OCI-M1 (cell line): Measurements from ENCODE around the gene KNOP1.
"Not testable (repeated sequence)": the region's sequence is repeated elsewhere in the genome, so short reads cannot be mapped to it uniquely, and the experiment has no call there.

ENCODE experiments used
- DNase-seq: peaks from one replicate; lab custom pipeline; 2025; lab: John Stamatoyannopoulos, UW

KNOP1 gene

GRCh38 chr16:19683453-19684236 is 34.4 kb downstream of the KNOP1 start:
- DNase-seq, result no peak

- DNase-seq, result no peak
These were observed 36.4 kb downstream of the KNOP1 start for GRCh38 chr16:19681637-19682036.

- DNase-seq, result no peak
These were observed 37.1 kb downstream of the KNOP1 start for GRCh38 chr16:19680881-19681340.

- DNase-seq, result not testable (repeated sequence)
These were observed 38.7 kb downstream of the KNOP1 start for GRCh38 chr16:19679281-19679680.

GRCh38 chr16:19678804-19679203 is 39.2 kb downstream of the KNOP1 start:
- no peak for DNase-seq

GRCh38 chr16:19677402-19677801 is 40.6 kb downstream of the KNOP1 start:
- DNase-seq, result no peak

- no peak for DNase-seq
These were observed 43.5 kb downstream of the KNOP1 start for GRCh38 chr16:19674485-19674884.

- no peak for DNase-seq
These were observed 45.6 kb downstream of the KNOP1 start for GRCh38 chr16:19672378-19672777.

GRCh38 chr16:19666477-19666876 is 51.5 kb downstream of the KNOP1 start:
- no peak for DNase-seq

GRCh38 chr16:19665313-19665712 is 52.7 kb downstream of the KNOP1 start:
- DNase-seq, result not testable (repeated sequence)

GRCh38 chr16:19664166-19664565 is 53.9 kb downstream of the KNOP1 start:
- no peak for DNase-seq

- no peak for DNase-seq
These were observed 55.7 kb downstream of the KNOP1 start for GRCh38 chr16:19662351-19662750.

- no peak for DNase-seq
These were observed 57.6 kb downstream of the KNOP1 start for GRCh38 chr16:19660432-19660831.

GRCh38 chr16:19659554-19659953 is 58.5 kb downstream of the KNOP1 start:
- no peak for DNase-seq

GRCh38 chr16:19657831-19658230 is 60.2 kb downstream of the KNOP1 start:
- no peak for DNase-seq

- DNase-seq, result no peak
These were observed 62.7 kb downstream of the KNOP1 start for GRCh38 chr16:19655242-19655777.

- DNase-seq, result no peak
These were observed 63.9 kb downstream of the KNOP1 start for GRCh38 chr16:19654147-19654546.
